ENCODE measurements around the gene CNN2.

GRCh38 chr19:1046836-1047695, 20.7 kb downstream of the CNN2 start:
- TF ChIP-seq CEBPB (IDR thresholded peaks at IDR 0.05) (no peak), REST (IDR thresholded peaks at IDR 0.05) (no peak), SMC3 (IDR thresholded peaks at IDR 0.05) (no peak)
